GM12875 (cell line): ENCODE results near the gene SCOC.
A peak's percentile ranks its signal among the peaks of the same experiment; 100 is the strongest.
"Not testable (repeated sequence)": the region's sequence is repeated elsewhere in the genome, so short reads cannot be mapped to it uniquely, and the experiment has no call there.

Source experiments
- H3K4me3 ChIP-seq: one replicate; pipeline ENCODE4 v1.5.1; 2011; ENCODE audit warnings: low read depth, low read length, control low read depth
- CTCF ChIP-seq: IDR thresholded peaks from 2 replicates; pipeline ENCODE4 v1.5.1; 2011; ENCODE audit warnings: low read depth, mild to moderate bottlenecking, control low read depth, inconsistent platforms, low read length, moderate library complexity, borderline replicate concordance; ENCODE audit not compliant: insufficient read depth

SCOC gene

GRCh38 chr4:140374130-140374477 is 658 bp downstream of the SCOC start:
- no peak for TF ChIP-seq CTCF
- peak overlapping the region; percentile 99 for H3K4me3 ChIP-seq

- TF ChIP-seq CTCF = no peak
- no peak overlapping the region for H3K4me3 ChIP-seq
Observed at GRCh38 chr4:140382732-140383131, 9.3 kb downstream of the SCOC start.

GRCh38 chr4:140388015-140388414 is 14.6 kb downstream of the SCOC start:
- no peak overlapping the region for H3K4me3 ChIP-seq
- no peak for TF ChIP-seq CTCF

- TF ChIP-seq CTCF = no peak
Observed at GRCh38 chr4:140395668-140396067, 22.2 kb downstream of the SCOC start.

GRCh38 chr4:140400111-140400510 is 26.7 kb downstream of the SCOC start:
- TF ChIP-seq CTCF = no peak
- no peak overlapping the region for H3K4me3 ChIP-seq

More at GRCh38 chr4:140395668-140396067, 22.2 kb downstream of the SCOC start:
- H3K4me3 ChIP-seq = no peak overlapping the region

GRCh38 chr4:140406292-140406691 is 32.8 kb downstream of the SCOC start:
- H3K4me3 ChIP-seq = no peak overlapping the region
- TF ChIP-seq CTCF = no peak

GRCh38 chr4:140408974-140409373 is 35.5 kb downstream of the SCOC start:
- TF ChIP-seq CTCF = no peak

GRCh38 chr4:140413130-140413969 is 39.9 kb downstream of the SCOC start:
- H3K4me3 ChIP-seq = not testable (repeated sequence)

More at GRCh38 chr4:140408974-140409373, 35.5 kb downstream of the SCOC start:
- H3K4me3 ChIP-seq = no peak overlapping the region
